ENCODE measurements around the gene LSR.

The LSR gene

DNA sequence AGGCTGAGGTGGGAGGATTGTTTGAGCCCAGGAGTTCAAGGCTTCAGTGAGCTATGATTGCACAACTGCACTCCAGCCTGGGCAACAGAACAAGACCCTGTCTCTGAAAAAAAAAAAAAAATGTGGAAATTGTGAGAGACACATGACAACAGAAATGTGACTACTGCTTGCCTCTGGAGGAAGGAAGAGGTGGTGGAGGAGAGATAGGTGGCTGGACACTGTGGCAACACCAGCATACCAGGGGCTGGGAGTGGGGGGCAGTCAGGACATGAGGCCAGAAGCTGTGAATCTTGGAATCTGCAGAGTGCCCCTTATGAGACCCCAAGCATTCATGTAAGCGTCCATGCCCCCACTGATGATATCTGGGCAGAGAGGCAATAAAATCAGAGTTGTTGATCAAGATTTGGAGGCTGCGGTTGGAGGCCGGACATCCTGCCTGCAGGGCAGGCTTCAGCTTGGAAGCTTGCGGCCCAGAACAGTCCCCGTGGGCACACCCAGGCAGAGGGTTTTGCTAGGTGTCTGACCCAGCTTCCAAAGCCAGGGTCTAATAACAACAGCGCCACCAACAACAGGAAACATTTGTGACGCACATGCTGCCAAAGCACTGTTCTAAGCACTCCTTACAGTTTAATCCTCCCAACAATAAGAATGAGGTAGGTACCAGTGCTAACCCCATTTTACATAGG, 37.1 kb upstream of the LSR start:
- no peaks in the 10 kb centered on the region for H3K36me3 ChIP-seq (ENCODE audit: control insufficient read depth in 1 of 2, insufficient read depth in 2 of 2, low read length in 2 of 2)

DNA sequence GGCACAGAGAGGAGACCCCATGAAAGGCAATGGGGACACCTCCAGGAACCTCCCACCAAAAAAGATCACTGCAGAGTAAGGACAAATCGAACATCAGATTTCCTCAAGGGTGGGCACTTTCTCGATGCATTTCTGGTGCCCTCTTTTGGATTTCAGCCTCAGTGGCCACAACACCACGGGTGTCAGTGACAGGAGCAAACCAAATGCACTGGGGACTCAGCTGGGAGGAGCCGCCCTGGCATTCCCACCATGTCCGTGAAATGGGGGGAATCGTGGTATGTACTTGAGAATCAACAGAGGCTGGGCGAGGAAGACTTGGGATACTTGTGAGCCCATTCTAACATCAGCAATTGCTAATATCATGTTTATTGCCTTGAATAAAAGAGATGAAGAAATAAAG, 36.6 kb upstream of the LSR start:
- H3K27ac ChIP-seq (ENCODE audit: low read length): peak overlapping the region; percentile 17
- no peak overlapping the region for H3K4me3 ChIP-seq (ENCODE audit: low read depth in 1 of 2, low read length in 2 of 2)
- no peaks in the 10 kb centered on the region for H3K9me3 ChIP-seq (ENCODE audit: control insufficient read depth in 1 of 2, low read length in 2 of 2)
- no peaks in the 10 kb centered on the region for H3K36me3 ChIP-seq (ENCODE audit: control insufficient read depth in 1 of 2, insufficient read depth in 2 of 2, low read length in 2 of 2)
- H3K27me3 ChIP-seq (ENCODE audit: low read depth, low read length): no peaks in the 10 kb centered on the region
- H3K4me1 ChIP-seq (ENCODE audit: control insufficient read depth in 1 of 2, insufficient read depth in 2 of 2, low read length in 2 of 2): peaks cover 0 to 10% of the 10 kb centered on the region in 2 donors

More for the DNA sequence above, 37.1 kb upstream of the LSR start:
- Histone ChIP-seq H3K27ac (ENCODE audit: low read length) (peak overlapping the region; percentile 17), H3K4me1 (ENCODE audit: control insufficient read depth in 1 of 2, insufficient read depth in 2 of 2, low read length in 2 of 2) (peaks cover 0 to 10% of the 10 kb centered on the region in 2 donors), H3K4me3 (ENCODE audit: low read depth in 1 of 2, low read length in 2 of 2) (no peak overlapping the region), H3K27me3 (ENCODE audit: low read depth, low read length) (no peaks in the 10 kb centered on the region), H3K9me3 (ENCODE audit: control insufficient read depth in 1 of 2, low read length in 2 of 2) (no peaks in the 10 kb centered on the region)

DNA sequence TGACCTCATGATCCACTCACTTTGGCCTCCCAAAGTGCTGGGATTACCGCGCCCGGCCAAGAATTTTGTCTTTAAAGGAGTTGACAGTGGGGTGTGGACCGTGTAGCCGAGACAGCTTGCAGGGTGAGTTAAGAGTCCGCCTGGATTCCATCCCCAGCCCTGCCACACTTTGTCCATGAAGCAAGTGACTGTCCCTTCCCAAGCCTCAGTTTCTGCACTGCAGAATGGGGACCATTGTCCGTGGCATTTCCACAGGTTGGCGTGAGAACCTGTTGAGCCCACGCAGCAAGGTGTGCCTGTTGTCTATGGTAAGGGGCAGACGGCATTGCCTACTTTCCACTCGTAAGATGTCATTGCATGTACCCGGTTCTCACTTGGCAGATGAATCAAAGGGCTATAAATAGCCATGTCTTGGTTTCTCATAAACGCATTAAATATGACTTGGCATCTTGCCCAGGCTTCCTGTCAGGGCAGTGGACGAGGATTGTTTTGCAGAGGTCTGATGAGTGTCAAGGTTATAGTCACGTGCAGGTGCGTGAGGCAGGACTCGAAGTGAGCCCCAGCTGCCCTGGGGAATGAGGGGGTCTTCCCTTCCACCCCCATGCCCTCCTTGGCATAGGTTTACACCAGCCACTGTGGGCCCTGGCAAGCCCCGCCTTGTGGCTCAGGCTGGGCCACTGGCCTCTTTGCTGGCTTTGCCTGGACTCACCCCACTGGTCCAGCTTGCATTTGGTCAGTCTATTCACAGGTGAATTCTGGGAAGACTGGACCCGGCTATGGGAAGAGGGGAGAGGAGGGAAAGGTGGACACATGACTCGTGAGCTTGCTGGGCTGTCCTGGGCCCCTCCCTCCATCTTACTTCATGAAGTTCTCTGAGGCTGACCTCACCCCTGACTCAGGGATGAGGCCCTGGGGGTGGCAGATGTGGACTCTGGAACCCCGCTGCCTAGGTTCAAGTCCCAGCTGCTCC, 34.9 kb upstream of the LSR start:
- Histone ChIP-seq H3K27ac (ENCODE audit: low read length) (peak overlapping the region; percentile 45), H3K9me3 (ENCODE audit: control insufficient read depth in 1 of 2, low read length in 2 of 2) (peaks cover 0 to 4% of the 10 kb centered on the region in 2 donors), H3K36me3 (ENCODE audit: control insufficient read depth in 1 of 2, insufficient read depth in 2 of 2, low read length in 2 of 2) (no peaks in the 10 kb centered on the region), H3K4me1 (ENCODE audit: control insufficient read depth in 1 of 2, insufficient read depth in 2 of 2, low read length in 2 of 2) (peaks cover 0 to 10% of the 10 kb centered on the region in 2 donors), H3K27me3 (ENCODE audit: low read depth, low read length) (no peaks in the 10 kb centered on the region), H3K4me3 (ENCODE audit: low read depth in 1 of 2, low read length in 2 of 2) (no peak overlapping the region)

DNA sequence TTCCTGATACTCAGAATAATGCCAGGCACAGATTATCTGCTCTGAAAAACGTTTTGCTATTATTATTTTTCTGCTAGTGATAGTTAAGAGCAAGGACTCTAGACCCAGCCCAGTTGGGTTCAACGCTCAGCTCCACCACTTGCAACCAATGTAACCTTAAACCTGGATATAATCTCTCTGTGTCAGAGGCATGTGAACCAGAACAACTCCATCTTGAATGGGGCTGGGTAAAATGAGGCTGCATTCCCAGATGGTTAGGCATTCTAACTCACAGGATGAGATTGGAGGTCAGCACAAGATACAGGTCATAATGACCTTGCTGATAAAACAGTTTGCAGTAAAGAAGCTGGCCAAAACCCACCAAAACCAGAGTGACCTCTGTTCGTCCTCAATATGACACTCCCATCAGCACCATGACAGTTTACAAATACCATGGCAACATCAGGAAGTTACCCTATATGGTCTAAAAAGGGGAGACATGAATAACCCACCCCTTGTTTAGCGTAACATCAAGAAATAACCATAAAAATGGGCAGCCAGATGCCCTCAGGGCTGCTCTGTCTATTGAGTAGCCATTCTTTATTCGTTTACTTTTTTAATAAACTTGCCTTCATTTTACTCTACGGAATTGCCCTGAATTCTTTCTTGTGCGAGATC, 33.9 kb upstream of the LSR start:
- Histone ChIP-seq H3K9me3 (ENCODE audit: control insufficient read depth in 1 of 2, low read length in 2 of 2) (peaks cover 0 to 11% of the 10 kb centered on the region in 2 donors), H3K4me3 (ENCODE audit: low read depth in 1 of 2, low read length in 2 of 2) (no peak overlapping the region), H3K36me3 (ENCODE audit: control insufficient read depth in 1 of 2, insufficient read depth in 2 of 2, low read length in 2 of 2) (no peaks in the 10 kb centered on the region), H3K27me3 (ENCODE audit: low read depth, low read length) (no peaks in the 10 kb centered on the region), H3K4me1 (ENCODE audit: control insufficient read depth in 1 of 2, insufficient read depth in 2 of 2, low read length in 2 of 2) (peaks cover 0 to 10% of the 10 kb centered on the region in 2 donors), H3K27ac (ENCODE audit: low read length) (peak overlapping the region; percentile 45)

DNA sequence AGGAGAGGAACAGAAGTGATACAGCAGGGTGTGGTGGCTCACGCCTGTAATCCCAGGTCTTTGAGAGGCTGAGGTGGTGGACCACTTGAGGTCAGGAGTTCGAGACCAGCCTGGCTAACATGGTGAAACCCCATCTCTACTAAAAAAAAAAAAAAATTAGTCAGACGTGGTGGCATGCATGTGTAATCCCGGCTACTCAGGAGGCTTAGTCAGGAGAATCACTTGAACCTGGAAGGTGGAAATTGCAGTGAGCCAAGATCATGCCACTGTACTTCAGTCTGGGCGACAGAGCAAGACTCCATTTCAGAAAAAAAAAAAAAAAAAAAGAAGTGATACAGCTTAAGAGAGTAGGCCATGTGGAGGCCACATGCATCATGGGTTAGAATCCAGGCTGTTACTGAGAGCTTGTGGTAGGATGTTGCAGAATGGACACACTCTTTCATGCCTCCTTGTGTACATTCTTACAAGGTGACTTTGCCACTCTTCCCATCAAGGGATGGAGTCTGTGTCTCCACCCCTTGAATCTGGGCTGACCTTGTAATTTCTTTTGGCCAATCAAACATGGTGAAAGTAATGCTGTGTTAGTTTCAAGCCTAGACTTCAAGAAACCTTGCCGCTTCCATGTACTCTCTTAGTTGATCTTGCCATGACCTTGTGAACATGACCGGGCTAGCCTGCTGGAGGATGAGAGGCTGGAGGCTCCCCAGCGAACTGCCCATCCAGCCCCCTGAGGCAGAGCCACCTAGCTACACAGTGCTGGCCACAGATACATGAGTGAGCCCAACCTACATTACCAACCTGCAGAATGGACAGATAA, 32.6 kb upstream of the LSR start:
- no peak overlapping the region for H3K27ac ChIP-seq (ENCODE audit: low read length)
- H3K4me3 ChIP-seq (ENCODE audit: low read depth in 1 of 2, low read length in 2 of 2): no peak overlapping the region

DNA sequence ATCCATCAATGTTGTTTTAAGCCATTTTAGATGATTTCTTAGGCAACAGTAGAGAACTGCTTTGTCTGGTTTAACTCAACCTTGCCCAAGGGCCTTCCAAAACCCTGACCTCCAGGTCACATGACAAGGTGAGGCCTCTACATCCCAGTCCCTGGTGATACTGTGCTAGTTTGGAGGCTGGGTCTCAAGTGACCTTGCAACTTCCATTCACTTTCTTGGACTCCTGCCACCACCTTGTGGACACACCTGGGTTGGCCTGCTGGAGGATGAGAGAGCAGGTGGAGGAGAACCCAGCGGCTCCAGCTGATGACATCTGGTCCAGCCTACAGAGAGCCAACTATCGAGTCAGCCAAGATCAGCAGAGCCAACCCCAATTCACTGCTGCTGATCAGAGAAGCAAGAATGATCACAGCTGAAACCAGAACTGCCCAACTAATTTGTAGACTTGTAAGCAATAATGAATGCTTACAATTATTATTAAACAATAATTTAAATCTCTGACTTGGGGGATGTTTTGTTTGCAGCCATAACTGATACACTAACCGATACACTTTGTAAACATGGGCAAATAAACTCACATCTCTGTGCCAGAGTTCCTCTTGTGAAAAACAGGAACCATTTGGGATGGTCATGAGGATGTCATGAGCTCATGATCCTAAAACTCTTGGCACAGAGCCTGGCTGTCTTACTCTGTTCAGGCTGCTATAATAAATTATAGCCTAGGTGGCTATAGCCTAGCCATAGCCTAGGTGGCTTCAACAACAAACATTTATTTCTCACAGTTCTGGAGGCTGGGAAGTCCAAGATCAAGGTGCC, 31.8 kb upstream of the LSR start:
- Histone ChIP-seq H3K27me3 (ENCODE audit: low read depth, low read length) (no peaks in the 10 kb centered on the region), H3K4me1 (ENCODE audit: control insufficient read depth in 1 of 2, insufficient read depth in 2 of 2, low read length in 2 of 2) (peaks cover 0 to 10% of the 10 kb centered on the region in 2 donors), H3K4me3 (ENCODE audit: low read depth in 1 of 2, low read length in 2 of 2) (no peak overlapping the region), H3K27ac (ENCODE audit: low read length) (no peak overlapping the region), H3K36me3 (ENCODE audit: control insufficient read depth in 1 of 2, insufficient read depth in 2 of 2, low read length in 2 of 2) (no peaks in the 10 kb centered on the region), H3K9me3 (ENCODE audit: control insufficient read depth in 1 of 2, low read length in 2 of 2) (peaks cover 0 to 11% of the 10 kb centered on the region in 2 donors)

More for the DNA sequence above, 32.6 kb upstream of the LSR start:
- Histone ChIP-seq H3K27me3 (ENCODE audit: low read depth, low read length) (no peaks in the 10 kb centered on the region), H3K9me3 (ENCODE audit: control insufficient read depth in 1 of 2, low read length in 2 of 2) (peaks cover 0 to 11% of the 10 kb centered on the region in 2 donors), H3K4me1 (ENCODE audit: control insufficient read depth in 1 of 2, insufficient read depth in 2 of 2, low read length in 2 of 2) (peaks cover 0 to 10% of the 10 kb centered on the region in 2 donors), H3K36me3 (ENCODE audit: control insufficient read depth in 1 of 2, insufficient read depth in 2 of 2, low read length in 2 of 2) (no peaks in the 10 kb centered on the region)

DNA sequence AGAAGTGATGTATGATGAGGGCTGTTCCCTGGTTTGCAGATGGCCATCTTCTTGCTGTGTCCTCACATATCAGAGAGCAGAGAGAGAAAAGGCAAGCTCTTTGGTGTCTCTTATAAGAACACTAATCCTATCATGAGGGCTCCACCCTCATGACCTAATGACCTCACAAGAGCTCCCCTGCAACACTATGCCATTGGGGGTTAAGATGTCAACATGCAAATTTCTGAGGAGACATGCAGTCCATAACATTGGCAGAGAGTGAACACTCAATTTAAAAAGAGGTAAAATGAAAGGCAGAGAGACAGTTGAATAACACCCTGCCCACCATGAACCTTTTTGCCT, 31.2 kb upstream of the LSR start:
- Histone ChIP-seq H3K36me3 (ENCODE audit: control insufficient read depth in 1 of 2, insufficient read depth in 2 of 2, low read length in 2 of 2) (no peaks in the 10 kb centered on the region), H3K27ac (ENCODE audit: low read length) (no peak overlapping the region), H3K9me3 (ENCODE audit: control insufficient read depth in 1 of 2, low read length in 2 of 2) (peaks cover 0 to 11% of the 10 kb centered on the region in 2 donors)

DNA sequence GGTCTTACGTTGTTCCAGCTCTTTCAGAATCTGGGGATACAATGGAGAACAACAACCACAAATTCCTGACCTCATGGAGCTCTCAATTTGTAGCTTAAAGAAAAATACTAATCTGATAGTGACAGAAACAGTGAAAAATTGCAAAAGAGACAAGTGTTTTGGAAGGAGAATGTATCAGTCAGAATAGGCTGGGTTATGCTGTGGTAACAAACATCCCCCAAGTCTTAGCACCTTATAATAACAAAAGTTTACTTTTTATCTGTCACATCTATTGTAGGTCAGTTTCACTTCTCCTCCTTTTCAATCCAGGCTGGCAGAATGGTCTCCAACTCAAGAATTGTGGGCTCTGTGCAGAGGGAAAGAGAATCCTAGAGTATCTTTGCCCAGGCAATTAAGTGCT, 29.8 kb upstream of the LSR start:
- H3K9me3 ChIP-seq (ENCODE audit: control insufficient read depth in 1 of 2, low read length in 2 of 2): peaks cover 5 to 14% of the 10 kb centered on the region in 2 donors
- no peaks in the 10 kb centered on the region for H3K36me3 ChIP-seq (ENCODE audit: control insufficient read depth in 1 of 2, insufficient read depth in 2 of 2, low read length in 2 of 2)
- peaks cover 0 to 5% of the 10 kb centered on the region in 2 donors for H3K4me1 ChIP-seq (ENCODE audit: control insufficient read depth in 1 of 2, insufficient read depth in 2 of 2, low read length in 2 of 2)
- H3K27me3 ChIP-seq (ENCODE audit: low read depth, low read length): no peaks in the 10 kb centered on the region
- H3K4me3 ChIP-seq (ENCODE audit: low read depth in 1 of 2, low read length in 2 of 2): no peak overlapping the region
- H3K27ac ChIP-seq (ENCODE audit: low read length): no peak overlapping the region

More for the DNA sequence above, 31.2 kb upstream of the LSR start:
- Histone ChIP-seq H3K4me1 (ENCODE audit: control insufficient read depth in 1 of 2, insufficient read depth in 2 of 2, low read length in 2 of 2) (peaks cover 0 to 10% of the 10 kb centered on the region in 2 donors), H3K27me3 (ENCODE audit: low read depth, low read length) (no peaks in the 10 kb centered on the region), H3K4me3 (ENCODE audit: low read depth in 1 of 2, low read length in 2 of 2) (no peak overlapping the region)

DNA sequence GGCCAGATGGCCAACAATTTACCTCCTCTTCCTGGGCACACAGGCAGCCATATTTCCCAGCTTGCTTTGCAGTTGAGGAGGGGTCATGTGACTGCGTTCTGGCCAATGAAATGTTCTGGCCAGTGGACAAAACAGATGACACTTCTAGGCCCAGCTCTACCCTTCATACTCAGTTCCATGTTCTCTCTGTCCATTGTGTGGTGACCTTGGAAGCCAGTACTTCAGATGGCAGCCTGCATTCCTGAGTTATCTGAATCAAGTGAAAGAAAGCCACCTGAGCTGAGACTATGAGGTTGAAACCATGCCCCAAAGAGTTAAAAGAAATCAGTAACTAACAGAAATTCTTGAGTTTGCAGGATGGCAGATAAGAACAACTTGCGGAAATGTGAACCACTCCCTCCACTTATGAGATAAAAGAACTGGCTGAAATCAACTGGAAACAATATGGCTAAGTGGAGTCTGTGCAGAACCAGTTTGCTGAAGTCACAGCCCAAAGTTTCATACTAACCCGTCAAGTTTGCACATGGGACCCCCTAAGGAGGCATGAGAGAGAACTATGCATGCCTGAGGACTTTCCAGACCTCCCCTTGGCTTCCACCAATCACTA, 28.4 kb upstream of the LSR start:
- no peaks in the 10 kb centered on the region for H3K27me3 ChIP-seq (ENCODE audit: low read depth, low read length)

More for the DNA sequence above, 28.4 kb upstream of the LSR start:
- peaks cover 5 to 14% of the 10 kb centered on the region in 2 donors for H3K9me3 ChIP-seq (ENCODE audit: control insufficient read depth in 1 of 2, low read length in 2 of 2)
- H3K36me3 ChIP-seq (ENCODE audit: control insufficient read depth in 1 of 2, insufficient read depth in 2 of 2, low read length in 2 of 2): no peaks in the 10 kb centered on the region
- no peak overlapping the region for H3K27ac ChIP-seq (ENCODE audit: low read length)
- H3K4me3 ChIP-seq (ENCODE audit: low read depth in 1 of 2, low read length in 2 of 2): no peak overlapping the region
- H3K4me1 ChIP-seq (ENCODE audit: control insufficient read depth in 1 of 2, insufficient read depth in 2 of 2, low read length in 2 of 2): no peaks in the 10 kb centered on the region
